Trophoblast cell (in vitro differentiated cells and primary cell): ENCODE measurements around the gene C11orf87.

Experiments
- DNase-seq, 2 donors: peaks; one replicate each; pipeline ENCODE4 v3.0.0-alpha.2; 2016
- H2AFZ ChIP-seq: 2 replicates; pipeline ENCODE4 v1.6.1; 2013; ENCODE audit warnings: low read length, moderate library complexity, mild to moderate bottlenecking; ENCODE audit not compliant: insufficient read depth, poor library complexity
- H2AK5ac ChIP-seq: 2 replicates; pipeline ENCODE4 v1.6.1; 2013; ENCODE audit warnings: mild to moderate bottlenecking, low read length
- H2BK120ac ChIP-seq: 2 replicates; pipeline ENCODE4 v1.6.1; 2013; ENCODE audit warnings: low read length, mild to moderate bottlenecking, moderate library complexity; ENCODE audit not compliant: insufficient read depth, poor library complexity
- H2BK12ac ChIP-seq: 2 replicates; pipeline ENCODE4 v1.6.1; 2013; ENCODE audit warnings: mild to moderate bottlenecking, low read length, moderate library complexity
- H2BK5ac ChIP-seq: 2 replicates; pipeline ENCODE4 v1.6.1; 2013; ENCODE audit warnings: low read length, low read depth, moderate library complexity, mild to moderate bottlenecking; ENCODE audit not compliant: poor library complexity
- H3K14ac ChIP-seq: 2 replicates; pipeline ENCODE4 v1.6.1; 2013; ENCODE audit warnings: mild to moderate bottlenecking, low read length
- H3K18ac ChIP-seq: 2 replicates; pipeline ENCODE4 v1.6.1; 2013; ENCODE audit warnings: mild to moderate bottlenecking, low read length
- H3K23ac ChIP-seq: 2 replicates; pipeline ENCODE4 v1.6.1; 2013; ENCODE audit warnings: low read length
- H3K27ac ChIP-seq: 2 replicates; pipeline ENCODE4 v1.5.1; 2013; ENCODE audit warnings: low read depth, mild to moderate bottlenecking, inconsistent platforms, low read length, moderate library complexity
- H3K27me3 ChIP-seq: 2 replicates; pipeline ENCODE4 v1.6.1; 2013; ENCODE audit warnings: inconsistent platforms, mild to moderate bottlenecking, low read length, moderate library complexity; ENCODE audit not compliant: insufficient read depth
- H3K36me3 ChIP-seq, 2 experiments: 1 replicate in 1 of 2; 2 replicates in 1 of 2; pipeline ENCODE4 v1.6.1; 2013; ENCODE audit warnings: low read length in 2 of 2, mild to moderate bottlenecking in 2 of 2, moderate library complexity in 1 of 2; ENCODE audit not compliant: insufficient read depth in 2 of 2, control insufficient read depth in 1 of 2
- H3K4ac ChIP-seq: 2 replicates; pipeline ENCODE4 v1.6.1; 2013; ENCODE audit warnings: low read depth, mild to moderate bottlenecking, low read length, moderate library complexity
- H3K4me1 ChIP-seq, 2 experiments: 1 replicate in 1 of 2; 2 replicates in 1 of 2; pipeline ENCODE4 v1.6.1; 2013; ENCODE audit warnings: low read length in 2 of 2, mild to moderate bottlenecking in 2 of 2, moderate library complexity in 1 of 2; ENCODE audit not compliant: insufficient read depth in 2 of 2, control insufficient read depth in 1 of 2
- H3K4me2 ChIP-seq: 2 replicates; pipeline ENCODE4 v1.6.1; 2013; ENCODE audit warnings: inconsistent platforms, mild to moderate bottlenecking, low read length, moderate library complexity
- H3K4me3 ChIP-seq: 2 replicates; pipeline ENCODE4 v1.5.1; 2013; ENCODE audit warnings: mild to moderate bottlenecking, low read depth, low read length, inconsistent platforms
- H3K79me1 ChIP-seq: one replicate; pipeline ENCODE4 v1.6.1; 2013; ENCODE audit warnings: low read length
- H3K79me2 ChIP-seq: 2 replicates; pipeline ENCODE4 v1.6.1; 2013; ENCODE audit warnings: low read length, mild to moderate bottlenecking; ENCODE audit not compliant: control insufficient read depth, insufficient read depth, poor library complexity
- H3K9ac ChIP-seq: 2 replicates; pipeline ENCODE4 v1.6.1; 2013; ENCODE audit warnings: mild to moderate bottlenecking, low read length
- H3K9me3 ChIP-seq: 2 replicates; pipeline ENCODE4 v1.6.1; 2013; ENCODE audit warnings: low read depth, mild to moderate bottlenecking, control low read depth, inconsistent platforms, low read length; ENCODE audit not compliant: insufficient read depth
- H4K12ac ChIP-seq: 2 replicates; pipeline ENCODE4 v1.6.1; 2013; ENCODE audit warnings: low read depth, mild to moderate bottlenecking, low read length, moderate library complexity
- H4K8ac ChIP-seq: 2 replicates; pipeline ENCODE4 v1.6.1; 2013; ENCODE audit warnings: low read depth, mild to moderate bottlenecking, low read length, moderate library complexity
- H4K91ac ChIP-seq: one replicate; pipeline ENCODE4 v1.6.1; 2013; ENCODE audit warnings: low read depth, mild to moderate bottlenecking, low read length, moderate library complexity
- WGBS: extraction: QIAGEN DNeasy Blood & Tissue Kit; methylation state at CpG from one replicate; pipeline ENCODE4 v1.1.7; 2013; ENCODE audit warnings: missing lambda C conversion rate; ENCODE audit not compliant: insufficient read length, insufficient coverage; ENCODE audit errors: extremely low coverage; 5-methylcytosine and 5-hydroxymethylcytosine counted together

C11orf87 gene

GRCh38 chr11:109378034-109378433, 44.0 kb upstream of the C11orf87 start:
- Histone ChIP-seq H3K9ac (no peak overlapping the region), H3K4me2 (no peak overlapping the region), H2BK12ac (no peak overlapping the region), H4K91ac (no peak overlapping the region), H3K27ac (no peak overlapping the region), H4K8ac (no peak overlapping the region), H3K27me3 (no peaks in the 10 kb centered on the region), H2AFZ (no peak overlapping the region), H2BK120ac (no peak overlapping the region), H3K36me3 (no peaks in the 10 kb centered on the region), H3K9me3 (no peaks in the 10 kb centered on the region), H3K79me2 (no peaks in the 10 kb centered on the region), H3K4me1 (no peaks in the 10 kb centered on the region), H2AK5ac (no peak overlapping the region), H3K18ac (no peak overlapping the region), H3K4ac (no peak overlapping the region), H2BK5ac (no peak overlapping the region), H3K4me3 (no peak overlapping the region), H3K79me1 (no peaks in the 10 kb centered on the region), H4K12ac (no peak overlapping the region), H3K23ac (no peak overlapping the region), H3K14ac (no peak overlapping the region)
- DNase-seq: no peak

GRCh38 chr11:109383306-109383705, 38.7 kb upstream of the C11orf87 start:
- no peak overlapping the region for H3K9ac ChIP-seq
- no peak overlapping the region for H2BK5ac ChIP-seq
- no peak overlapping the region for H4K91ac ChIP-seq
- H3K4ac ChIP-seq: no peak overlapping the region
- no peaks in the 10 kb centered on the region for H3K27me3 ChIP-seq
- no peaks in the 10 kb centered on the region for H3K9me3 ChIP-seq
- H3K79me1 ChIP-seq: no peaks in the 10 kb centered on the region
- no peak overlapping the region for H2AFZ ChIP-seq
- no peak overlapping the region for H3K14ac ChIP-seq
- H2BK12ac ChIP-seq: no peak overlapping the region
- H3K4me3 ChIP-seq: no peak overlapping the region
- H3K4me1 ChIP-seq: no peaks in the 10 kb centered on the region
- H3K4me2 ChIP-seq: no peak overlapping the region
- no peaks in the 10 kb centered on the region for H3K36me3 ChIP-seq
- no CpG with 5 or more reads among the region's 1 CpG for WGBS
- DNase-seq: peak in 1 of 2 donors; percentile 34
- H3K23ac ChIP-seq: no peak overlapping the region
- H2BK120ac ChIP-seq: no peak overlapping the region
- H2AK5ac ChIP-seq: no peak overlapping the region
- no peak overlapping the region for H3K18ac ChIP-seq
- no peak overlapping the region for H4K8ac ChIP-seq
- H3K79me2 ChIP-seq: no peaks in the 10 kb centered on the region
- H4K12ac ChIP-seq: no peak overlapping the region
- no peak overlapping the region for H3K27ac ChIP-seq

- H3K4me1 ChIP-seq: no peaks in the 10 kb centered on the region
- H2BK120ac ChIP-seq: no peak overlapping the region
- no peak overlapping the region for H2AK5ac ChIP-seq
- no CpG with 5 or more reads among the region's 1 CpG for WGBS
- no peak overlapping the region for H4K8ac ChIP-seq
- no peak overlapping the region for H4K91ac ChIP-seq
- no peak overlapping the region for H3K4me2 ChIP-seq
- H3K9ac ChIP-seq: no peak overlapping the region
- H3K14ac ChIP-seq: no peak overlapping the region
- H2AFZ ChIP-seq: no peak overlapping the region
- no peaks in the 10 kb centered on the region for H3K9me3 ChIP-seq
- no peak overlapping the region for H3K27ac ChIP-seq
- H2BK12ac ChIP-seq: no peak overlapping the region
- no peaks in the 10 kb centered on the region for H3K79me1 ChIP-seq
- H4K12ac ChIP-seq: no peak overlapping the region
- no peak overlapping the region for H3K23ac ChIP-seq
- no peaks in the 10 kb centered on the region for H3K36me3 ChIP-seq
- H3K4ac ChIP-seq: no peak overlapping the region
- H3K79me2 ChIP-seq: no peaks in the 10 kb centered on the region
- H3K27me3 ChIP-seq: no peaks in the 10 kb centered on the region
- H3K4me3 ChIP-seq: no peak overlapping the region
- peak in 1 of 2 donors; percentile 53 for DNase-seq
- no peak overlapping the region for H3K18ac ChIP-seq
- no peak overlapping the region for H2BK5ac ChIP-seq
Measured at GRCh38 chr11:109384873-109385272, 37.1 kb upstream of the C11orf87 start.

- Histone ChIP-seq H3K36me3 (no peaks in the 10 kb centered on the region), H2BK12ac (no peak overlapping the region), H3K4me2 (no peak overlapping the region), H2AFZ (no peak overlapping the region), H2AK5ac (no peak overlapping the region), H4K8ac (no peak overlapping the region), H3K23ac (peak overlapping the region; percentile 13), H3K9me3 (no peaks in the 10 kb centered on the region), H2BK120ac (no peak overlapping the region), H2BK5ac (no peak overlapping the region), H3K79me1 (no peaks in the 10 kb centered on the region), H3K4me1 (no peaks in the 10 kb centered on the region), H3K79me2 (no peaks in the 10 kb centered on the region), H4K91ac (no peak overlapping the region), H3K9ac (no peak overlapping the region), H3K4me3 (no peak overlapping the region), H4K12ac (no peak overlapping the region), H3K18ac (no peak overlapping the region), H3K27me3 (no peaks in the 10 kb centered on the region), H3K14ac (no peak overlapping the region), H3K4ac (no peak overlapping the region), H3K27ac (no peak overlapping the region)
- WGBS: no CpG with 5 or more reads among the region's 3 CpGs
- no peak for DNase-seq
Measured at GRCh38 chr11:109388982-109389381, 33.0 kb upstream of the C11orf87 start.
